ENCODE measurements around the gene RCL1. TPM values are rescaled to one million over a fixed set of nuclear protein-coding genes. Genes with fewer than 3 reads are reported as not detected.

RCL1 gene
- total and polyA plus RNA-seq, 2 of the 13 experiments (the other 11 are each of a cell fraction or from before 2014, with no cell fraction given) = 22.3 to 31.6 TPM

DNA sequence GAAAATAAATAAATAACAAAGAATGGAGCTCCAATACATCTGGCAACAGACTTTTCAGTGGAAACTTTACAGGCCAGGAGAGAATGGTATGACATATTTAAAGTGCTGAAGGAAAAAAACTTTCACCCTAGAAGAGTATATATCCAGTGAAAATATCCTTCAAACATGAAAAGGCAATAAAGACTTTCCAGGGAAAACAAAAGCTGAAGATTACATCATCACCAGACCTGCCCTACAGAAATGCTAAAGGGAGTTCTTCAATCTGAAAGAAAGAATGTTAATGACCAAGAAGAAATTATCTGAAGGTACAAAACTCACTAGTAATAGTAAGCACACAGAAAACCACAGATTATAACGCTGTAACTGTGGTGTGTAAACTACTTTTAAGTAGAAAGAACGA lies 8.3 kb upstream of the RCL1 start (continued):
- TF ChIP-seq THRA (CRISPR knock-in tag; IDR thresholded peaks at IDR 0.05; ENCODE audit: borderline replicate concordance) = no peak

GRCh38 chr9:4786599-4786998 lies 6.1 kb upstream of the RCL1 start:
- no TSS peak for BruUV-seq (replicated peaks)
- CTCF ChIA-PET (ENCODE audit: low intra/inter-chr PET ratio, low total read pairs) = no interaction called here
- no peaks in the 10 kb centered on the region for H3K36me3 ChIP-seq (replicated peaks in 1 of 2; ENCODE audit: control insufficient read depth in 1 of 2, insufficient read depth in 2 of 2, low read length in 2 of 2)

More at GRCh38 chr9:4786599-4786998, 6.1 kb upstream of the RCL1 start:
- Histone ChIP-seq H3K4me1 (ENCODE audit: insufficient read depth, low read length) (peaks cover 5% of the 10 kb centered on the region), H3K27me3 (ENCODE audit: control insufficient read depth in 1 of 2, insufficient read depth in 2 of 2, low read length in 2 of 2) (no peaks in the 10 kb centered on the region), H3K79me2 (ENCODE audit: insufficient read depth, low read length) (no peaks in the 10 kb centered on the region), H4K20me1 (ENCODE audit: insufficient read depth, low read length) (no peaks in the 10 kb centered on the region), H3K4me2 (ENCODE audit: low read depth, low read length) (no peak overlapping the region), H3K9ac (ENCODE audit: insufficient read depth, low read depth, low read length) (no peak overlapping the region), H2AFZ (ENCODE audit: low read length) (no peak overlapping the region), H3K9me3 (ENCODE audit: low read length) (no peaks in the 10 kb centered on the region), H3K27ac (ENCODE audit: extremely low read length, insufficient read depth, low read length) (no peak overlapping the region), H3K4me3 (replicated peaks in 1 of 3; ENCODE audit: insufficient read depth in 1 of 3, low read depth in 2 of 3, low read length in 3 of 3) (no peak overlapping the region)
- in situ Hi-C loops (cut with HindIII; ENCODE audit: extremely low pct_ligation_motif_present, low pct_unique_long_range_greater_than_20kb) = no loop called here
- ATAC-seq = peak; percentile 42; the same call in 2 of the 3 replicates
- intact Hi-C loops (cut with micrococcal nuclease; ENCODE audit: unreplicated experiment) = no loop called here
- WGBS (ENCODE audit: low lambda C conversion rate) = 76% methylated on average over 4 of the region's 4 CpGs
- POLR2A ChIA-PET = no interaction called here
- TF ChIP-seq ZMYM3 (CRISPR knock-in tag; IDR thresholded peaks at IDR 0.05) (no peak), SP140L (CRISPR knock-in tag; IDR thresholded peaks at IDR 0.05; ENCODE audit: borderline replicate concordance) (no peak), MIER2 (CRISPR knock-in tag; IDR thresholded peaks at IDR 0.05) (peak; percentile 88), JDP2 (CRISPR knock-in tag; IDR thresholded peaks at IDR 0.05; ENCODE audit: borderline replicate concordance) (no peak)
- TF ChIP-seq, protein P1, sequence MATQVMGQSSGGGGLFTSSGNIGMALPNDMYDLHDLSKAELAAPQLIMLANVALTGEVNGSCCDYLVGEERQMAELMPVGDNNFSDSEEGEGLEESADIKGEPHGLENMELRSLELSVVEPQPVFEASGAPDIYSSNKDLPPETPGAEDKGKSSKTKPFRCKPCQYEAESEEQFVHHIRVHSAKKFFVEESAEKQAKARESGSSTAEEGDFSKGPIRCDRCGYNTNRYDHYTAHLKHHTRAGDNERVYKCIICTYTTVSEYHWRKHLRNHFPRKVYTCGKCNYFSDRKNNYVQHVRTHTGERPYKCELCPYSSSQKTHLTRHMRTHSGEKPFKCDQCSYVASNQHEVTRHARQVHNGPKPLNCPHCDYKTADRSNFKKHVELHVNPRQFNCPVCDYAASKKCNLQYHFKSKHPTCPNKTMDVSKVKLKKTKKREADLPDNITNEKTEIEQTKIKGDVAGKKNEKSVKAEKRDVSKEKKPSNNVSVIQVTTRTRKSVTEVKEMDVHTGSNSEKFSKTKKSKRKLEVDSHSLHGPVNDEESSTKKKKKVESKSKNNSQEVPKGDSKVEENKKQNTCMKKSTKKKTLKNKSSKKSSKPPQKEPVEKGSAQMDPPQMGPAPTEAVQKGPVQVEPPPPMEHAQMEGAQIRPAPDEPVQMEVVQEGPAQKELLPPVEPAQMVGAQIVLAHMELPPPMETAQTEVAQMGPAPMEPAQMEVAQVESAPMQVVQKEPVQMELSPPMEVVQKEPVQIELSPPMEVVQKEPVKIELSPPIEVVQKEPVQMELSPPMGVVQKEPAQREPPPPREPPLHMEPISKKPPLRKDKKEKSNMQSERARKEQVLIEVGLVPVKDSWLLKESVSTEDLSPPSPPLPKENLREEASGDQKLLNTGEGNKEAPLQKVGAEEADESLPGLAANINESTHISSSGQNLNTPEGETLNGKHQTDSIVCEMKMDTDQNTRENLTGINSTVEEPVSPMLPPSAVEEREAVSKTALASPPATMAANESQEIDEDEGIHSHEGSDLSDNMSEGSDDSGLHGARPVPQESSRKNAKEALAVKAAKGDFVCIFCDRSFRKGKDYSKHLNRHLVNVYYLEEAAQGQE (IDR thresholded peaks at IDR 0.05; ENCODE audit: borderline replicate concordance in 1 of 2, low read depth in 1 of 2, low read length in 2 of 2) = peak in 1 of 2 experiments; percentile 88; a peak in 3 of 4 replicates
- no peak for DNase-seq (ENCODE audit: low spot score)
- FAIRE-seq = no peak

All from HepG2 (cell line).